GDM1 (cell line): Measurements from ENCODE around the gene ITGB6.
"Not testable (repeated sequence)": the region's sequence is repeated elsewhere in the genome, so short reads cannot be mapped to it uniquely, and the experiment has no call there.

Experiments
- DNase-seq: peaks from one replicate; lab custom pipeline; 2025; lab: John Stamatoyannopoulos, UW

The ITGB6 gene

GRCh38 chr2:160181146-160181836 lies 18.8 kb downstream of the ITGB6 start:
- DNase-seq, result not testable (repeated sequence)

- not testable (repeated sequence) for DNase-seq
Measured at GRCh38 chr2:160180690-160181089, 19.4 kb downstream of the ITGB6 start.

- no peak for DNase-seq
Measured at GRCh38 chr2:160180172-160180571, 19.9 kb downstream of the ITGB6 start.

GRCh38 chr2:160175169-160176134 lies 24.6 kb downstream of the ITGB6 start:
- DNase-seq, result no peak

GRCh38 chr2:160174322-160174721 lies 25.8 kb downstream of the ITGB6 start:
- no peak for DNase-seq

GRCh38 chr2:160169988-160170387 lies 30.1 kb downstream of the ITGB6 start:
- no peak for DNase-seq

GRCh38 chr2:160169471-160169870 lies 30.6 kb downstream of the ITGB6 start:
- DNase-seq, result no peak

- no peak for DNase-seq
Measured at GRCh38 chr2:160168878-160169277, 31.2 kb downstream of the ITGB6 start.

GRCh38 chr2:160167089-160167740 lies 32.9 kb downstream of the ITGB6 start:
- DNase-seq, result no peak

- DNase-seq, result no peak
Measured at GRCh38 chr2:160165996-160166395, 34.1 kb downstream of the ITGB6 start.

- DNase-seq, result no peak
Measured at GRCh38 chr2:160165081-160165480, 35.0 kb downstream of the ITGB6 start.

GRCh38 chr2:160157861-160158829 lies 41.9 kb downstream of the ITGB6 start:
- DNase-seq, result no peak

- no peak for DNase-seq
Measured at GRCh38 chr2:160156665-160157064, 43.4 kb downstream of the ITGB6 start.

GRCh38 chr2:160156100-160156499 lies 44.0 kb downstream of the ITGB6 start:
- no peak for DNase-seq

GRCh38 chr2:160148419-160148818 lies 51.7 kb downstream of the ITGB6 start:
- not testable (repeated sequence) for DNase-seq

GRCh38 chr2:160145471-160145870 lies 54.6 kb downstream of the ITGB6 start:
- no peak for DNase-seq

- DNase-seq, result no peak
Measured at GRCh38 chr2:160144280-160144990, 55.6 kb downstream of the ITGB6 start.

GRCh38 chr2:160142472-160142871 lies 57.6 kb downstream of the ITGB6 start:
- DNase-seq, result no peak

- DNase-seq, result no peak
Measured at GRCh38 chr2:160141912-160142311, 58.2 kb downstream of the ITGB6 start.

GRCh38 chr2:160141419-160141818 lies 58.7 kb downstream of the ITGB6 start:
- no peak for DNase-seq

GRCh38 chr2:160140471-160140870 lies 59.6 kb downstream of the ITGB6 start:
- no peak for DNase-seq
